GM12878 (cell line): ENCODE measurements around the gene GTPBP6. TPM values are rescaled to one million over a fixed set of nuclear protein-coding genes. Genes with fewer than 3 reads are reported as not detected.

Experiments used
- ATAC-seq: fragments of 200-7000 bp; cut with Tn5 transposase; 3 replicates; pipeline ENCODE4 v1.9.1; 2020; ENCODE audit warnings: mild to moderate bottlenecking, moderate library complexity
- BruUV-seq: library from RNA; stranded (reverse); fragments of 400-500 nt; replicated peaks from 2 replicates; lab custom pipeline; 2021; lab: Mats Ljungman, UMichigan
- CTCF ChIA-PET: fragments of 300-600 bp; sonication (Branson Sonifier 250); formaldehyde crosslinking; extraction: SDS; loops from one replicate; lab custom pipeline; 2021; ENCODE audit warnings: inconsistent platforms; lab: Yijun Ruan, JAX
- POLR2A ChIA-PET: fragments of 350-600 bp; formaldehyde crosslinking; extraction: SDS; loops from one replicate; lab custom pipeline; 2021; ENCODE audit warnings: inconsistent platforms; lab: Charles Lee
- RAD21 ChIA-PET: fragments of 300-600 bp; sonication (Branson Sonifier 250); formaldehyde crosslinking; loops from one replicate; lab custom pipeline; 2023; ENCODE audit warnings: antibody characterized with exemption; ENCODE audit not compliant: unreplicated experiment; lab: Charles Lee
- SMC1A ChIA-PET: fragments of 300-600 bp; sonication (Branson Sonifier 250); formaldehyde crosslinking; loops from one replicate; lab custom pipeline; 2023; ENCODE audit not compliant: unreplicated experiment, uncharacterized antibody; lab: Charles Lee
- DNase-seq: peaks from one replicate; pipeline ENCODE4 v3.0.0-alpha.2; 2011; ENCODE audit warnings: low read depth, low spot score
- FAIRE-seq: peaks from 3 replicates; lab custom pipeline; 2011; peaks lifted over from hg19 to GRCh38; lab: Jason Lieb, UNC
- H2AFZ ChIP-seq: 2 replicates; pipeline ENCODE4 v1.6.0; 2011; ENCODE audit warnings: low read depth, low read length, control low read depth; ENCODE audit not compliant: control insufficient read depth
- H3K27ac ChIP-seq: 2 replicates; pipeline ENCODE4 v1.5.1; 2011; ENCODE audit warnings: control low read depth; ENCODE audit not compliant: control insufficient read depth, insufficient read depth
- H3K27me3 ChIP-seq, 2 experiments: replicated peaks in 1 of 2; 2 replicates each; pipeline versions ENCODE4 v1.6.0 to v1.6.1; 2011; ENCODE audit warnings: low read length in 1 of 2; ENCODE audit not compliant: control insufficient read depth in 2 of 2, insufficient read depth in 2 of 2
- H3K36me3 ChIP-seq, 2 experiments: 2 replicates each; pipeline ENCODE4 v1.5.1; 2011; ENCODE audit warnings: low read length in 1 of 2; ENCODE audit not compliant: control insufficient read depth in 2 of 2, insufficient read depth in 2 of 2
- H3K4me1 ChIP-seq: 2 replicates; pipeline ENCODE4 v1.6.1; 2011; ENCODE audit warnings: mild to moderate bottlenecking, low read length, moderate library complexity, mixed read lengths; ENCODE audit not compliant: control insufficient read depth, insufficient read depth
- H3K4me2 ChIP-seq: 2 replicates; pipeline ENCODE4 v1.6.0; 2011; ENCODE audit warnings: control low read depth; ENCODE audit not compliant: control insufficient read depth, insufficient read depth
- H3K4me3 ChIP-seq: fragments of 200-600 bp; sonication (generic); 2 replicates; pipeline ENCODE4 v1.5.1; 2016
- H3K79me2 ChIP-seq: 2 replicates; pipeline ENCODE4 v1.6.0; 2011; ENCODE audit warnings: low read length; ENCODE audit not compliant: control insufficient read depth, insufficient read depth
- H3K9ac ChIP-seq: 2 replicates; pipeline ENCODE4 v1.8.0; 2011; ENCODE audit warnings: low read length, control low read depth, mixed read lengths; ENCODE audit not compliant: control insufficient read depth, insufficient read depth
- H3K9me3 ChIP-seq: replicated peaks from 3 replicates; pipeline ENCODE4 v1.5.1; 2011; ENCODE audit warnings: mild to moderate bottlenecking, low read length; ENCODE audit not compliant: control insufficient read depth, insufficient read depth
- H4K20me1 ChIP-seq: 2 replicates; pipeline ENCODE4 v1.6.0; 2011; ENCODE audit not compliant: control insufficient read depth, insufficient read depth
- CBX5 ChIP-seq: sonication (generic); IDR thresholded peaks from 2 replicates; pipeline ENCODE4 v1.6.1; 2016; ENCODE audit warnings: low read depth, moderate library complexity, mild to moderate bottlenecking, inconsistent platforms
- CHD1 ChIP-seq: IDR thresholded peaks from 2 replicates; pipeline ENCODE4 v1.6.1; 2012; ENCODE audit warnings: low read depth, low read length, improper control_type of control experiment
- MLLT1 ChIP-seq: fragments of 450-650 bp; IDR thresholded peaks from 2 replicates; pipeline ENCODE4 v1.6.1; 2016; ENCODE audit warnings: mild to moderate bottlenecking
- PML ChIP-seq: IDR thresholded peaks from 2 replicates; pipeline ENCODE4 v1.6.1; 2012; ENCODE audit warnings: low read length, inconsistent platforms
- SIX5 ChIP-seq: IDR thresholded peaks from 2 replicates; pipeline ENCODE4 v1.6.1; 2011; ENCODE audit warnings: mild to moderate bottlenecking, low read depth, low read length, moderate library complexity; ENCODE audit not compliant: severe bottlenecking
- TARDBP ChIP-seq: IDR thresholded peaks from 2 replicates; pipeline ENCODE4 v1.6.1; 2016; ENCODE audit warnings: borderline replicate concordance
- ZNF217 ChIP-seq: fragments of 450-650 bp; IDR thresholded peaks from 2 replicates; pipeline ENCODE4 v1.6.1; 2017; ENCODE audit warnings: antibody characterized with exemption, mild to moderate bottlenecking
- ZNF592 ChIP-seq: fragments of 450-650 bp; IDR thresholded peaks from 2 replicates; pipeline ENCODE4 v1.6.1; 2017; ENCODE audit warnings: mild to moderate bottlenecking, moderate library complexity
- ZZZ3 ChIP-seq: IDR thresholded peaks from 2 replicates; pipeline ENCODE4 v1.6.1; 2011; ENCODE audit warnings: low read depth; ENCODE audit not compliant: control insufficient read depth, insufficient read length
- WGBS: methylation state at CpG from one replicate; pipeline ENCODE4 v1.1.6; 2016; ENCODE audit warnings: low lambda C conversion rate; ENCODE audit not compliant: insufficient replicate concordance, insufficient coverage; ENCODE audit errors: missing lambda C conversion rate; 5-methylcytosine and 5-hydroxymethylcytosine counted together
- in situ Hi-C: fragments of 300-500 bp; cut with MboI; formaldehyde crosslinking; loops from 9 replicates; pipeline ENCODE4 v1.14.3; 2018; ENCODE audit warnings: mixed read lengths
- intact Hi-C: fragments of 100-400 bp; cut with micrococcal nuclease; formaldehyde crosslinking; loops from one replicate; pipeline ENCODE4 v1.14.2; 2022; ENCODE audit not compliant: unreplicated experiment
- polyA plus RNA-seq, 11 experiments: library from polyadenylated mRNA; depleted of rRNA in 4 of 11; unstranded in 6 of 11; stranded (reverse) in 5 of 11; fragments of >200 nt; fragmentation: Nextera tagmentation in 4 of 11; fragmentation: Illumina TruSeq in 1 of 11; extraction: Ambion mirVana in 4 of 11; extraction: Trizol in 1 of 11; gene quantifications; 1 replicate in 1 of 11; 2 replicates in 10 of 11; pipeline versions ENCODE4 v1.2.1 to v1.2.3, GENCODE V29; 2011 to 2016; ENCODE audit warnings: inconsistent platforms in 2 of 11, missing spikeins in 2 of 11, low read depth in 1 of 11
- total RNA-seq, 4 experiments: library from RNA; depleted of rRNA in 3 of 4; stranded (reverse); fragments of >200 nt in 3 of 4; fragmentation: Illumina TruSeq in 1 of 4; extraction: Trizol in 1 of 4; gene quantifications; 2 replicates each; pipeline versions ENCODE4 v1.2.1 to v1.2.3, GENCODE V29; 2013 to 2021
- TF ChIP-seq, protein P1 (sequence below): fragments of 450-650 bp; IDR thresholded peaks from 2 replicates; pipeline ENCODE4 v1.6.1; 2017; ENCODE audit warnings: mild to moderate bottlenecking, low read depth, inconsistent platforms; ENCODE audit not compliant: poor library complexity, severe bottlenecking
- TF ChIP-seq, protein P2 (sequence below): IDR thresholded peaks from 2 replicates; pipeline ENCODE4 v1.6.1; 2011; ENCODE audit warnings: mild to moderate bottlenecking, low read depth, low read length, moderate library complexity; ENCODE audit not compliant: insufficient replicate concordance

The GTPBP6 gene
- total and polyA plus RNA-seq, 10 of the 15 experiments (the other 5 are each of a cell fraction or from before 2014, with no cell fraction given) = 0.31 to 71.0 (median 21.1) TPM

- RAD21 ChIA-PET = no interaction called here
- Histone ChIP-seq H3K4me1 (no peaks in the 10 kb centered on the region), H3K9me3 (peaks cover 3% of the 10 kb centered on the region; the same call in 1 of the 3 replicates), H3K4me3 (no peak overlapping the region), H4K20me1 (no peaks in the 10 kb centered on the region), H2AFZ (no peak overlapping the region), H3K4me2 (no peak overlapping the region), H3K9ac (no peak overlapping the region), H3K36me3 (no peaks in the 10 kb centered on the region), H3K27me3 (no peaks in the 10 kb centered on the region), H3K79me2 (no peaks in the 10 kb centered on the region), H3K27ac (no peak overlapping the region)
- TF ChIP-seq PML (no peak), ZNF217 (no peak), ZNF592 (no peak), CBX5 (no peak), TARDBP (no peak), SIX5 (no peak), ZZZ3 (no peak), CHD1 (no peak), MLLT1 (no peak)
- TF ChIP-seq, protein P1, sequence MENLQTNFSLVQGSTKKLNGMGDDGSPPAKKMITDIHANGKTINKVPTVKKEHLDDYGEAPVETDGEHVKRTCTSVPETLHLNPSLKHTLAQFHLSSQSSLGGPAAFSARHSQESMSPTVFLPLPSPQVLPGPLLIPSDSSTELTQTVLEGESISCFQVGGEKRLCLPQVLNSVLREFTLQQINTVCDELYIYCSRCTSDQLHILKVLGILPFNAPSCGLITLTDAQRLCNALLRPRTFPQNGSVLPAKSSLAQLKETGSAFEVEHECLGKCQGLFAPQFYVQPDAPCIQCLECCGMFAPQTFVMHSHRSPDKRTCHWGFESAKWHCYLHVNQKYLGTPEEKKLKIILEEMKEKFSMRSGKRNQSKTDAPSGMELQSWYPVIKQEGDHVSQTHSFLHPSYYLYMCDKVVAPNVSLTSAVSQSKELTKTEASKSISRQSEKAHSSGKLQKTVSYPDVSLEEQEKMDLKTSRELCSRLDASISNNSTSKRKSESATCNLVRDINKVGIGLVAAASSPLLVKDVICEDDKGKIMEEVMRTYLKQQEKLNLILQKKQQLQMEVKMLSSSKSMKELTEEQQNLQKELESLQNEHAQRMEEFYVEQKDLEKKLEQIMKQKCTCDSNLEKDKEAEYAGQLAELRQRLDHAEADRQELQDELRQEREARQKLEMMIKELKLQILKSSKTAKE = no peak
- TF ChIP-seq, protein P2, sequence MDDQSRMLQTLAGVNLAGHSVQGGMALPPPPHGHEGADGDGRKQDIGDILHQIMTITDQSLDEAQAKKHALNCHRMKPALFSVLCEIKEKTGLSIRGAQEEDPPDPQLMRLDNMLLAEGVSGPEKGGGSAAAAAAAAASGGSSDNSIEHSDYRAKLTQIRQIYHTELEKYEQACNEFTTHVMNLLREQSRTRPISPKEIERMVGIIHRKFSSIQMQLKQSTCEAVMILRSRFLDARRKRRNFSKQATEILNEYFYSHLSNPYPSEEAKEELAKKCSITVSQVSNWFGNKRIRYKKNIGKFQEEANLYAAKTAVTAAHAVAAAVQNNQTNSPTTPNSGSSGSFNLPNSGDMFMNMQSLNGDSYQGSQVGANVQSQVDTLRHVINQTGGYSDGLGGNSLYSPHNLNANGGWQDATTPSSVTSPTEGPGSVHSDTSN = no peak
- SMC1A ChIA-PET = no interaction called here
- no peak for DNase-seq
- ATAC-seq = no peak
- no TSS peak for BruUV-seq
- in situ Hi-C loops = no loop called here
- 97% methylated on average over 18 of the region's 18 CpGs for WGBS
- intact Hi-C loops = no loop called here
- no peak for FAIRE-seq
- POLR2A ChIA-PET = no interaction called here
- CTCF ChIA-PET = no interaction called here
Observed at GRCh38 chrX:349196-349595, 30.6 kb upstream of the GTPBP6 start.
